K562 (cell line): ENCODE results near the gene VIT. TPM values are rescaled to one million over a fixed set of nuclear protein-coding genes. Genes with fewer than 3 reads are reported as not detected.

Source experiments
- ATAC-seq: fragments of 200-7000 bp; cut with Tn5 transposase; 3 replicates; pipeline ENCODE4 v1.9.1; 2020; ENCODE audit warnings: moderate library complexity
- BruUV-seq: library from RNA; stranded (reverse); fragments of 400-500 nt; replicated peaks from 2 replicates; lab custom pipeline; 2021; lab: Mats Ljungman, UMichigan
- CTCF ChIA-PET: fragments of 300-600 bp; formaldehyde crosslinking; extraction: SDS; loops from one replicate; lab custom pipeline; 2021; ENCODE audit warnings: low intra/inter-chr PET ratio; lab: Yijun Ruan, JAX
- POLR2A ChIA-PET: fragments of 300-600, 350-650 bp; sonication (Branson Sonifier 250); formaldehyde crosslinking; extraction: SDS; loops from one replicate; lab custom pipeline; 2021; ENCODE audit warnings: antibody characterized with exemption, inconsistent platforms; lab: Yijun Ruan, JAX
- DNase-seq, 4 experiments: peaks; one replicate each; pipeline versions ENCODE4 v3.0.0 to v3.0.0-alpha.2; 2011 to 2018; ENCODE audit warnings: low spot score in 3 of 4, mixed read lengths in 3 of 4; ENCODE audit errors: extremely low read depth in 1 of 4
- FAIRE-seq: peaks from 2 replicates; lab custom pipeline; 2011; peaks lifted over from hg19 to GRCh38; lab: Jason Lieb, UNC
- H2AFZ ChIP-seq: 2 replicates; pipeline ENCODE4 v1.6.0; 2011; ENCODE audit warnings: low read depth, low read length, control low read depth, inconsistent platforms
- H3K27ac ChIP-seq: fragments of 200-600 bp; 3 replicates; pipeline ENCODE4 v1.8.0; 2011; ENCODE audit warnings: low read depth, mild to moderate bottlenecking, control low read depth, inconsistent platforms, low read length, moderate library complexity, mixed read lengths; ENCODE audit errors: extremely low read depth
- H3K27me3 ChIP-seq, 2 experiments: fragments of 300-600 bp in 1 of 2; 2 replicates in 1 of 2; 3 replicates in 1 of 2; pipeline versions ENCODE4 v1.6.0 to v1.8.0; 2011; ENCODE audit warnings: inconsistent platforms in 2 of 2, low read length in 2 of 2, mild to moderate bottlenecking in 1 of 2, mixed read lengths in 1 of 2, moderate library complexity in 1 of 2; ENCODE audit not compliant: control insufficient read depth in 2 of 2, insufficient read depth in 2 of 2
- H3K36me3 ChIP-seq: fragments of 300-600 bp; 3 replicates; pipeline ENCODE4 v1.8.0; 2011; ENCODE audit warnings: mild to moderate bottlenecking, low read length, inconsistent platforms; ENCODE audit not compliant: control insufficient read depth, insufficient read depth
- H3K4me1 ChIP-seq, 2 experiments: fragments of 200-600 bp in 1 of 2; replicated peaks in 1 of 2; 2 replicates in 1 of 2; 3 replicates in 1 of 2; pipeline versions ENCODE4 v1.5.1 to v1.8.0; 2011; ENCODE audit warnings: inconsistent platforms in 2 of 2, low read length in 2 of 2, mild to moderate bottlenecking in 1 of 2, mixed read lengths in 1 of 2, moderate library complexity in 1 of 2; ENCODE audit not compliant: control insufficient read depth in 2 of 2, insufficient read depth in 2 of 2
- H3K4me2 ChIP-seq: 2 replicates; pipeline ENCODE4 v1.6.1; 2011; ENCODE audit warnings: low read length, control low read depth, inconsistent platforms, mixed read lengths; ENCODE audit not compliant: insufficient read depth
- H3K4me3 ChIP-seq: fragments of 200-600 bp; sonication (generic), shearing (Covaris generic); 2 replicates; pipeline ENCODE4 v1.5.1; 2016; ENCODE audit warnings: control low read depth, inconsistent platforms
- H3K79me2 ChIP-seq: fragments of 200-600 bp; 3 replicates; pipeline ENCODE4 v1.8.0; 2011; ENCODE audit warnings: low read length, inconsistent platforms; ENCODE audit not compliant: control insufficient read depth, insufficient read depth
- H3K9ac ChIP-seq, 2 experiments: 2 replicates each; pipeline versions ENCODE4 v1.6.0 to v1.6.1; 2011; ENCODE audit warnings: low read depth in 2 of 2, low read length in 2 of 2, control low read depth in 1 of 2, inconsistent platforms in 1 of 2, mild to moderate bottlenecking in 1 of 2, mixed read lengths in 1 of 2; ENCODE audit not compliant: insufficient read depth in 1 of 2
- H3K9me1 ChIP-seq: one replicate; pipeline ENCODE4 v1.6.0; 2011; ENCODE audit warnings: inconsistent platforms, mild to moderate bottlenecking, low read length, moderate library complexity; ENCODE audit not compliant: control insufficient read depth, insufficient read depth
- H3K9me3 ChIP-seq: replicated peaks from 2 replicates; pipeline ENCODE4 v1.5.1; 2011; ENCODE audit warnings: low read depth, low read length, inconsistent platforms; ENCODE audit not compliant: control insufficient read depth, insufficient read depth
- H4K20me1 ChIP-seq: replicated peaks from 2 replicates; pipeline ENCODE4 v1.6.1; 2011; ENCODE audit warnings: low read length, inconsistent platforms, mixed read lengths; ENCODE audit not compliant: control insufficient read depth, insufficient read depth
- CHD4 ChIP-seq: fragments of 200-600 bp; sonication (generic); IDR thresholded peaks from 3 replicates; pipeline ENCODE4 v1.6.1; 2012; ENCODE audit warnings: low read depth, mild to moderate bottlenecking, mixed read lengths, low read length, inconsistent platforms; ENCODE audit not compliant: insufficient read depth, insufficient replicate concordance, poor library complexity, severe bottlenecking
- CUX1 ChIP-seq: fragments of 200-800 bp; sonication (Bioruptor generic); IDR thresholded peaks from 2 replicates; pipeline ENCODE4 v1.6.1; 2016; ENCODE audit warnings: missing genetic modification characterization, missing compliant biosample characterization
- ETV5 ChIP-seq: sonication (generic); formaldehyde crosslinking; IDR thresholded peaks from 2 replicates; pipeline ENCODE4 v1.4.0; 2020; ENCODE audit warnings: low read depth, mild to moderate bottlenecking, missing genetic modification reagents
- HNRNPUL1 ChIP-seq: fragments of 200-400 bp; formaldehyde crosslinking; IDR thresholded peaks from 2 replicates; pipeline ENCODE4 v1.6.1; 2017; ENCODE audit warnings: low read length
- ILK ChIP-seq: fragments of 450-650 bp; IDR thresholded peaks from 2 replicates; pipeline ENCODE4 v1.6.1; 2016; ENCODE audit warnings: missing genetic modification characterization, low read depth, mild to moderate bottlenecking, missing compliant biosample characterization, moderate library complexity, borderline replicate concordance
- PRMT5 ChIP-seq: sonication (generic); formaldehyde crosslinking; IDR thresholded peaks from 2 replicates; pipeline ENCODE4 v1.5.0; 2020; ENCODE audit warnings: missing genetic modification reagents
- SIRT6 ChIP-seq: IDR thresholded peaks from one replicate; pipeline ENCODE4 v1.6.1; 2012; ENCODE audit warnings: low read depth, mild to moderate bottlenecking, control low read depth, inconsistent platforms, low read length, moderate library complexity
- SRSF9 ChIP-seq: fragments of 200-400 bp; formaldehyde crosslinking; IDR thresholded peaks from 2 replicates; pipeline ENCODE4 v1.6.1; 2017; ENCODE audit warnings: low read depth, low read length, borderline replicate concordance
- WGBS: fragments of 100-300 bp; shearing (Covaris generic); methylation state at CpG from one replicate; pipeline ENCODE4 v1.1.6; 2016; ENCODE audit warnings: low coverage, mixed read lengths; ENCODE audit not compliant: insufficient coverage; ENCODE audit errors: missing lambda C conversion rate; 5-methylcytosine and 5-hydroxymethylcytosine counted together
- in situ Hi-C: fragments of 300-500 bp; cut with MboI; formaldehyde crosslinking; loops from 4 replicates; pipeline ENCODE4 v1.15.0; 2018; ENCODE audit warnings: inconsistent platforms, mixed read lengths
- intact Hi-C: fragments of 100-400 bp; cut with micrococcal nuclease; formaldehyde crosslinking; loops from 2 replicates; pipeline ENCODE4 v1.14.2; 2022
- polyA plus RNA-seq, 8 experiments: library from polyadenylated mRNA; depleted of rRNA in 4 of 8; stranded (reverse) in 5 of 8; unstranded in 3 of 8; fragments of >200 nt; fragmentation: Nextera tagmentation in 2 of 8; fragmentation: Illumina TruSeq in 1 of 8; extraction: Ambion mirVana in 2 of 8; extraction: Trizol in 1 of 8; gene quantifications; 2 replicates each; pipeline versions ENCODE4 v1.2.1 to v1.2.3, GENCODE V29; 2011 to 2014; ENCODE audit warnings: inconsistent platforms in 1 of 8, missing spikeins in 1 of 8
- total RNA-seq, 7 experiments: library from RNA; depleted of rRNA in 6 of 7; stranded (reverse); fragments of >200 nt in 6 of 7; fragmentation: Illumina TruSeq in 2 of 7; extraction: Trizol in 2 of 7; gene quantifications; 2 replicates each; pipeline versions ENCODE4 v1.2.1 to v1.2.3, GENCODE V29; 2011 to 2021; ENCODE audit warnings: low replicate concordance in 1 of 7

The VIT gene
- total and polyA plus RNA-seq, 9 of the 15 experiments (the other 6 are each of a cell fraction or from before 2014, with no cell fraction given) = not detected

- BruUV-seq = no TSS peak
- Histone ChIP-seq H3K9me1 (no peaks in the 10 kb centered on the region), H3K9ac (no peak overlapping the region), H3K4me2 (no peak overlapping the region), H3K27me3 (no peaks in the 10 kb centered on the region; a peak in 3 of 5 replicates), H3K27ac (no peak overlapping the region)
- POLR2A ChIA-PET = interaction anchor here (0.7 kb wide), 1 partner anchor 296 kb away, joined by 3 read pairs; no protein-coding TSS in a partner anchor
- DNase-seq = no peak
- intact Hi-C loops = no loop called here
- TF ChIP-seq ETV5 (CRISPR knock-in tag) (no peak), SIRT6 (no peak), PRMT5 (no peak), HNRNPUL1 (no peak), CHD4 (no peak), SRSF9 (no peak), ILK (no peak), CUX1 (CRISPR knock-in tag) (no peak)
- TF ChIP-seq, all 486 proteins: peak for 0
- 0% methylated on average over 3 of the region's 3 CpGs for WGBS
- Histone ChIP-seq H3K36me3 (no peaks in the 10 kb centered on the region), H3K4me3 (no peak overlapping the region), H2AFZ (no peak overlapping the region), H3K79me2 (no peaks in the 10 kb centered on the region), H4K20me1 (no peaks in the 10 kb centered on the region), H3K9me3 (no peaks in the 10 kb centered on the region), H3K4me1 (no peaks in the 10 kb centered on the region)
- no peak for ATAC-seq
- CTCF ChIA-PET = no interaction called here
- FAIRE-seq = peak; percentile 23
- in situ Hi-C loops = no loop called here
Observed at GRCh38 chr2:36702781-36703180, 6.3 kb downstream of the VIT start.
